ENCODE measurements around the gene SLC4A2.

GRCh38 chr7:151122796-151123157, 63.4 kb downstream of the SLC4A2 start:
- TF ChIP-seq POLR2A (IDR thresholded peaks at IDR 0.05; ENCODE audit: low read length) (no peak), GATA1 (IDR thresholded peaks at IDR 0.05; ENCODE audit: low read depth, low read length) (no peak)
